IMR-90 (cell line): ENCODE measurements around the gene MFAP2. TPM values are rescaled to one million over a fixed set of nuclear protein-coding genes. Genes with fewer than 3 reads are reported as not detected.

ENCODE experiments used
- ATAC-seq: fragments of 200-7000 bp; cut with Tn5 transposase; 2 replicates; pipeline ENCODE4 v1.9.1; 2020; ENCODE audit warnings: low read depth, mild to moderate bottlenecking, moderate library complexity
- BruUV-seq: library from RNA; stranded (reverse); fragments of 400-500 nt; replicated peaks from 2 replicates; lab custom pipeline; 2021; lab: Mats Ljungman, UMichigan
- CTCF ChIA-PET: fragments of 300-600 bp; formaldehyde crosslinking; extraction: SDS; loops from one replicate; lab custom pipeline; 2021; ENCODE audit warnings: antibody characterized with exemption; lab: Yijun Ruan, JAX
- POLR2A ChIA-PET: fragments of 300-600 bp; sonication (Branson Sonifier 250); formaldehyde crosslinking; loops from one replicate; lab custom pipeline; 2022; ENCODE audit warnings: antibody characterized with exemption; ENCODE audit not compliant: unreplicated experiment; lab: Charles Lee
- DNase-seq: peaks from one replicate; pipeline ENCODE4 v3.0.0; 2013
- H2AFZ ChIP-seq: replicated peaks from 2 replicates; pipeline ENCODE3; 2013; ENCODE audit warnings: low read length, mild to moderate bottlenecking; ENCODE audit not compliant: poor library complexity
- H2AK5ac ChIP-seq: 2 replicates; pipeline ENCODE4 v1.6.1; 2013; ENCODE audit warnings: low read depth, low read length, inconsistent platforms
- H2AK9ac ChIP-seq: replicated peaks from 2 replicates; pipeline ENCODE3; 2013; ENCODE audit warnings: mild to moderate bottlenecking, low read depth, low read length, moderate library complexity; ENCODE audit not compliant: poor library complexity
- H2BK120ac ChIP-seq: 2 replicates; pipeline ENCODE4 v1.6.1; 2013; ENCODE audit warnings: low read depth, low read length, inconsistent platforms
- H2BK15ac ChIP-seq: 3 replicates; pipeline ENCODE4 v1.6.1; 2013; ENCODE audit warnings: low read depth, low read length, inconsistent platforms
- H2BK20ac ChIP-seq: 2 replicates; pipeline ENCODE4 v1.6.1; 2013; ENCODE audit warnings: low read depth, mild to moderate bottlenecking, inconsistent platforms, low read length, moderate library complexity
- H2BK5ac ChIP-seq: 2 replicates; pipeline ENCODE4 v1.6.1; 2013; ENCODE audit warnings: mild to moderate bottlenecking, low read depth, low read length, inconsistent platforms; ENCODE audit not compliant: poor library complexity, severe bottlenecking
- H3K14ac ChIP-seq: replicated peaks from 2 replicates; pipeline ENCODE4 v1.6.1; 2013; ENCODE audit warnings: low read depth, low read length, inconsistent platforms
- H3K18ac ChIP-seq: 2 replicates; pipeline ENCODE4 v1.6.1; 2013; ENCODE audit warnings: low read depth, low read length, control low read depth
- H3K23ac ChIP-seq: 2 replicates; pipeline ENCODE4 v1.6.1; 2013; ENCODE audit warnings: low read depth, low read length, inconsistent platforms
- H3K27ac ChIP-seq: 2 replicates; pipeline ENCODE4 v1.5.1; 2013; ENCODE audit warnings: mild to moderate bottlenecking, control low read depth, low read length; ENCODE audit not compliant: insufficient read depth
- H3K27me3 ChIP-seq: 2 replicates; pipeline ENCODE4 v1.6.1; 2013; ENCODE audit warnings: low read length; ENCODE audit not compliant: control insufficient read depth, insufficient read depth
- H3K36me3 ChIP-seq: 2 replicates; pipeline ENCODE4 v1.6.1; 2013; ENCODE audit warnings: low read length, mixed read lengths; ENCODE audit not compliant: control insufficient read depth, insufficient read depth
- H3K4ac ChIP-seq: 2 replicates; pipeline ENCODE4 v1.6.1; 2013; ENCODE audit warnings: low read depth, low read length, inconsistent platforms
- H3K4me1 ChIP-seq: 2 replicates; pipeline ENCODE4 v1.6.1; 2013; ENCODE audit warnings: low read length, mixed read lengths; ENCODE audit not compliant: control insufficient read depth, insufficient read depth
- H3K4me2 ChIP-seq: 2 replicates; pipeline ENCODE4 v1.6.1; 2013; ENCODE audit warnings: low read depth, mild to moderate bottlenecking, control low read depth, low read length, moderate library complexity
- H3K4me3 ChIP-seq: 2 replicates; pipeline ENCODE4 v1.5.1; 2013; ENCODE audit warnings: low read depth, mild to moderate bottlenecking, control low read depth, low read length, moderate library complexity; ENCODE audit not compliant: insufficient read depth
- H3K56ac ChIP-seq: 2 replicates; pipeline ENCODE4 v1.6.1; 2013; ENCODE audit warnings: low read length, inconsistent platforms; ENCODE audit not compliant: insufficient read depth; ENCODE audit errors: extremely low read depth
- H3K79me1 ChIP-seq, 2 experiments: 2 replicates each; pipeline ENCODE4 v1.6.1; 2013; ENCODE audit warnings: low read length in 2 of 2, inconsistent platforms in 1 of 2, low read depth in 1 of 2
- H3K9ac ChIP-seq: 2 replicates; pipeline ENCODE4 v1.6.1; 2013; ENCODE audit warnings: low read depth, low read length, control low read depth
- H3K9me1 ChIP-seq: 2 replicates; pipeline ENCODE4 v1.6.1; 2013; ENCODE audit warnings: low read length, inconsistent platforms; ENCODE audit not compliant: insufficient read depth
- H3K9me3 ChIP-seq: 2 replicates; pipeline ENCODE4 v1.6.1; 2013; ENCODE audit warnings: low read length; ENCODE audit not compliant: control insufficient read depth, insufficient read depth
- H4K20me1 ChIP-seq: 2 replicates; pipeline ENCODE4 v1.6.1; 2013; ENCODE audit warnings: low read length, inconsistent platforms; ENCODE audit not compliant: insufficient read depth
- H4K5ac ChIP-seq: 2 replicates; pipeline ENCODE4 v1.6.1; 2013; ENCODE audit warnings: mild to moderate bottlenecking, low read depth, low read length, control low read depth
- H4K8ac ChIP-seq, 2 experiments: 2 replicates each; pipeline ENCODE4 v1.6.1; 2013; ENCODE audit warnings: low read depth in 2 of 2, low read length in 2 of 2, control low read depth in 1 of 2, inconsistent platforms in 1 of 2
- H4K91ac ChIP-seq: 2 replicates; pipeline ENCODE4 v1.6.1; 2013; ENCODE audit warnings: low read depth, low read length, inconsistent platforms; ENCODE audit not compliant: insufficient read depth
- MAZ ChIP-seq: IDR thresholded peaks from 2 replicates; pipeline ENCODE4 v1.6.1; 2012; ENCODE audit warnings: low read depth, mild to moderate bottlenecking, low read length, improper control_type of control experiment, moderate library complexity, borderline replicate concordance
- WGBS, 2 experiments: methylation state at CpG; one replicate each; pipeline versions ENCODE4 v1.1.5 to v1.1.7; 2013; ENCODE audit warnings: missing lambda C conversion rate in 2 of 2; ENCODE audit not compliant: insufficient read length in 1 of 2; ENCODE audit errors: extremely low coverage in 2 of 2; 5-methylcytosine and 5-hydroxymethylcytosine counted together
- dilution Hi-C: fragments of 300-500 bp; cut with HindIII; formaldehyde crosslinking; loops from one replicate; pipeline ENCODE4 v1.14.3; 2018; ENCODE audit warnings: low sequenced_read_pairs; ENCODE audit not compliant: unreplicated experiment
- in situ Hi-C: fragments of 300-500 bp; cut with MboI; formaldehyde crosslinking; loops from 3 replicates; pipeline ENCODE4 v1.14.3; 2019; ENCODE audit warnings: low sequenced_read_pairs, inconsistent platforms, mixed read lengths
- intact Hi-C: fragments of 100-400 bp; cut with micrococcal nuclease; formaldehyde crosslinking; loops from 2 replicates; pipeline ENCODE4 v1.10.0; 2022
- polyA plus RNA-seq, 3 experiments: library from polyadenylated mRNA; depleted of rRNA; stranded (reverse); fragments of >200 nt; gene quantifications; 2 replicates each; pipeline ENCODE4 v1.2.3, GENCODE V29; 2012; ENCODE audit warnings: low replicate concordance in 1 of 3
- total RNA-seq: library from RNA; depleted of rRNA; stranded (reverse); fragments of >200 nt; gene quantifications from 2 replicates; pipeline ENCODE4 v1.2.3, GENCODE V29; 2012

MFAP2 gene
- total and polyA plus RNA-seq, 2 of the 4 experiments (the other 2 are of a cell fraction), result 3.9 to 13.9 TPM

GRCh38 chr1:16970132-16970910, 10.1 kb downstream of the MFAP2 start:
- no peak overlapping the region for H3K14ac ChIP-seq
- intact Hi-C loops (no loop called here), dilution Hi-C loops (no loop called here), in situ Hi-C loops (no loop called here)
- H2AFZ ChIP-seq, result no peak overlapping the region
- no peak overlapping the region for H2AK9ac ChIP-seq
- H3K4me1 ChIP-seq, result peaks cover 7% of the 10 kb centered on the region
- DNase-seq (no peak), ATAC-seq (no peak)
- H3K4ac ChIP-seq, result no peak overlapping the region
- H3K9ac ChIP-seq, result no peak overlapping the region
- no peaks in the 10 kb centered on the region for H3K9me3 ChIP-seq
- no peak overlapping the region for H2AK5ac ChIP-seq
- no peaks in the 10 kb centered on the region; the same call in 1 of the 2 replicates for H3K27me3 ChIP-seq
- H3K27ac ChIP-seq, result no peak overlapping the region
- no peak overlapping the region for H3K4me2 ChIP-seq
- WGBS, 2 experiments, result 98% methylated on average over 6 of the region's 28 CpGs; no CpG with 5 or more reads in 1 of the 2 experiments
- BruUV-seq, result no TSS peak
- no peak overlapping the region for H3K23ac ChIP-seq
- ChIA-PET POLR2A (no interaction called here), CTCF (no interaction called here)
- no peak for TF ChIP-seq MAZ
- H4K8ac ChIP-seq, result no peak overlapping the region
- no peak overlapping the region for H4K91ac ChIP-seq
- no peak overlapping the region for H3K4me3 ChIP-seq
- no peak overlapping the region for H3K18ac ChIP-seq
- peaks cover 14% of the 10 kb centered on the region; the same call in 1 of the 2 replicates for H3K36me3 ChIP-seq
- H2BK20ac ChIP-seq, result no peak overlapping the region
- H3K9me1 ChIP-seq, result no peaks in the 10 kb centered on the region
- no peak overlapping the region for H3K56ac ChIP-seq
- no peak overlapping the region for H2BK15ac ChIP-seq
- H2BK5ac ChIP-seq, result no peak overlapping the region
- H4K5ac ChIP-seq, result no peak overlapping the region
- no peaks in the 10 kb centered on the region for H3K79me1 ChIP-seq
- H2BK120ac ChIP-seq, result no peak overlapping the region
- H4K20me1 ChIP-seq, result peaks cover 8% of the 10 kb centered on the region
